Activated effector memory CD4-positive, alpha-beta T cell treated with Interleukin-2 at 50 U/mL for 16 hours (primary cell): Measurements from ENCODE around the gene RCAN1.

Experiments
- DNase-seq: peaks from one replicate; pipeline ENCODE4 v3.0.0-alpha.2; 2020

Gene RCAN1

GRCh38 chr21:34536311-34536710 lies 78.6 kb downstream of the RCAN1 start:
- DNase-seq, result no peak

- no peak for DNase-seq
Measured at GRCh38 chr21:34535886-34536285, 79.0 kb downstream of the RCAN1 start.

GRCh38 chr21:34534522-34534921 lies 80.4 kb downstream of the RCAN1 start:
- no peak for DNase-seq

- no peak for DNase-seq
Measured at GRCh38 chr21:34533938-34534337, 81.0 kb downstream of the RCAN1 start.

- DNase-seq, result no peak
Measured at GRCh38 chr21:34531399-34531798, 83.5 kb downstream of the RCAN1 start.

GRCh38 chr21:34530261-34530660 lies 84.7 kb downstream of the RCAN1 start:
- no peak for DNase-seq

GRCh38 chr21:34528131-34528561 lies 86.8 kb downstream of the RCAN1 start:
- DNase-seq, result no peak

GRCh38 chr21:34526618-34527290 lies 88.2 kb downstream of the RCAN1 start:
- no peak for DNase-seq

GRCh38 chr21:34526241-34526617 lies 88.7 kb downstream of the RCAN1 start:
- no peak for DNase-seq

GRCh38 chr21:34524646-34525601 lies 90.0 kb downstream of the RCAN1 start:
- DNase-seq, result no peak

- DNase-seq, result no peak
Measured at GRCh38 chr21:34523019-34523555, 91.8 kb downstream of the RCAN1 start.

GRCh38 chr21:34522284-34522683 lies 92.6 kb downstream of the RCAN1 start:
- no peak for DNase-seq

GRCh38 chr21:34521561-34521960 lies 93.4 kb downstream of the RCAN1 start:
- no peak for DNase-seq

GRCh38 chr21:34520764-34521508 lies 94.0 kb downstream of the RCAN1 start:
- no peak for DNase-seq

GRCh38 chr21:34520281-34520680 lies 94.6 kb downstream of the RCAN1 start:
- no peak for DNase-seq

- no peak for DNase-seq
Measured at GRCh38 chr21:34519694-34520093, 95.2 kb downstream of the RCAN1 start.

GRCh38 chr21:34519016-34519415 lies 95.9 kb downstream of the RCAN1 start:
- no peak for DNase-seq

GRCh38 chr21:34518301-34518700 lies 96.6 kb downstream of the RCAN1 start:
- no peak for DNase-seq

GRCh38 chr21:34517491-34518245 lies 97.2 kb downstream of the RCAN1 start:
- no peak for DNase-seq

- no peak for DNase-seq
Measured at GRCh38 chr21:34517039-34517438, 97.9 kb downstream of the RCAN1 start.

- no peak for DNase-seq
Measured at GRCh38 chr21:34514576-34515115, 100.3 kb downstream of the RCAN1 start.

GRCh38 chr21:34513129-34513675 lies 101.7 kb downstream of the RCAN1 start:
- DNase-seq, result no peak
